GM20431 (cell line): ENCODE results near the gene AGBL5.

ENCODE experiments used
- in situ Hi-C: fragments of 300-500 bp; cut with MseI, MboI; formaldehyde crosslinking; loops from one replicate; pipeline ENCODE4 v1.15.0; 2020; ENCODE audit warnings: low sequenced_read_pairs; ENCODE audit not compliant: unreplicated experiment

AGBL5 gene

GRCh38 chr2:27021253-27022049, 30.0 kb upstream of the AGBL5 start:
- in situ Hi-C loops = no loop called here

GRCh38 chr2:27023740-27024139, 27.7 kb upstream of the AGBL5 start:
- in situ Hi-C loops = no loop called here

DNA sequence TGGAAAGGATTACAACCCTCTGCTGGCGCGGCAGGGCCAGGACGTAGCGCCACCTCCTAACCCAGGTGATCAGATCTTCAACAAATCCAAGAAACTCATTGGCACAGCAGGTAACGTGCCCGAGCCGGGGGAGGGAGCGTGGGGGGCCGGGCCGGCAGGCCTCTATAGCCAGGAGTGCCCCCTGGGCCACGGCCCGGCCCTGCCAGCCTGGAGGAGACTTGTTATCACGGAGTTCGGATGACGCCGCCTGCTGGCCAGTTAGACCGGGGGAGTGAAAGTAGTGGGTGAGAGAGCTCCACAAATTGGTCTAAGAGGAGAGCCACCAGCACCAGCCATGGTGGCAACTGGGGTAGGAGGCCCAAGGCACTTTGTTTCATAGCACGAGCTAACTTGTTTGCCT, 27.3 kb upstream of the AGBL5 start:
- in situ Hi-C loops = no loop called here

DNA sequence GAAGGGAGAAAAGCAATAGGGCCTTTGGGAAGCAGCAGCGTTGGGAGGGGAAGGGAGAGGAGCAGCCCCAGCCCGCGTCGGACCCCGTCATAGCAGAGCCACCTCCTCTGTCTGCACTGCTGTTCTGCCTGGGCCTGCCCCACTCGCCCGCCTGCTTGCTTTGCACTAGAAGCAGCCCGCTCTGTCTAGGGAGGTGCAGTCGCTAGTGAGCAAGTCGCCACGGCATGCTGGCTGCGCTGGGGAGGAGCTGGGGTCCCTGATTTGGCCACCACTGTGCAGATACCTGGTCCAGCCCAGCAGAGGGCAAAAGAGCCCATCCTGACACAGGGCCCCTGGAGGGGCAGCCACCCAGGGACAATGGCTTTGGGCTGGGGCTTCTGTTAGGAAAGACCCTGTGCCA, 26.7 kb upstream of the AGBL5 start:
- in situ Hi-C loops = no loop called here

DNA sequence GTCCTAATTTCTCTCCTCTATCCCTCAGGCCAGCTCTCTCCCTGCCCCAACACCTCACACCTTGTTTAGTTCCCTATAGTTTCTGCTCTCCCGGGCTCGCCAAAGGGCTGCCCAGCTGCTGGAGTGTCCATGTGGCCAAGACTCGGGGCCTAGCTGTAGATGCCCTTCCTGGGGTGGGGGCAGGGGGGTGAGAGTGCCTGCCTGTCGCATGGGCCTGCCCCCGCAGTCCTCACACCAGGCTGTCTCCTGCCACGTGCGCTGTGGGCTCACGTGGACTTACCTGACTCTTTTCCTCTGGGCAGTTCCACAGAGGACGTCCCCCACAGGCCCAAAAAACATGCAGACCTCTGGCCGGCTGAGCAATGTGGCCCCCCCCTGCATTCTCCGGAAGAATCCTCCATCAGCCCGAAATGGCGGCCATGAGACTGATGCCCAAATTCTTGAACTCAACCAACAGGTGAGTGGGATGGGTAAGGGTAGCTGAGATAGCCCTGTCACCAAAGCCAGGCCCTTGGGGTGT, 26.1 kb upstream of the AGBL5 start:
- in situ Hi-C loops = no loop called here

- in situ Hi-C loops = no loop called here
Measured at GRCh38 chr2:27025861-27026851, 25.3 kb upstream of the AGBL5 start.

DNA sequence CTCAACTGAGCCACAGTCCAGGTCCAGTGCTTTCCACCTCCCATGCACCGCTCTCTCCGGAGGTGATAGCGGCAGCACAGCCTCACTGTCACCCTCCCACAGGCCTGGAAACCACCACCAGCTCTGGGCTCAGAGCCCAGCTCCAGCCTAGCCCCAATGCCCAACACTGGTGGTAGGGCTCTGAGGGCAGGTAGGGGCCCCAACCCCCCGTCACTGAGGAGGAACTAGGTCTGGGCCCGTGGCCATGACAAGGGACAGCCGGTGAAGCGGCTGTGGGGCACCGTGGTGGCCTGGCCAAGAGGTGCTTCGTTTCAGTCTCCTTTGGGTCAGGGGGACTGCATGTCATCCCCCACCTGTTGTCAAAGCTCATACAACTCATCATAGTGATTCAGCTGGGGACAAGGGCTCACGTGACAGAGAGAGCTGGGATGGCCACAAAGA, 24.2 kb upstream of the AGBL5 start:
- in situ Hi-C loops = no loop called here

DNA sequence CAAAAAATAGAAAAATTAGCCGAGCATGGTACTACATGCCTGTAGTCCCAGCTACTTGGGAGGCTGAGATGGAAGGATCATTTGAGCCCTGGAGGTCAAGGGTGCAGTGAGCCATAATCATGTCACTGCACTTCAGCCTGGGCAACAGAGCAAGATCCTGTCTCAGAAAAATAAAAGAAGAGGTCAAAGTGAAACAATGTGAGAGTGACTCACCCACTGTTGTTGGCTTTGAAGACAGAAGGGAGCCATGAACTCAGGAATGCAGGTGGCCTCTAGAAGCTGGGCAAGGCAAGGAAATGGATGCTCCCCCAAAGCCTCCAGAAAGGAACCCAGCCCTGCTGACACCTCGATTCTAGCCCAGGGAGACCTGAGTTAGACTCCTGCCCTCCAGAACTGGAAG, 22.4 kb upstream of the AGBL5 start:
- in situ Hi-C loops = no loop called here

DNA sequence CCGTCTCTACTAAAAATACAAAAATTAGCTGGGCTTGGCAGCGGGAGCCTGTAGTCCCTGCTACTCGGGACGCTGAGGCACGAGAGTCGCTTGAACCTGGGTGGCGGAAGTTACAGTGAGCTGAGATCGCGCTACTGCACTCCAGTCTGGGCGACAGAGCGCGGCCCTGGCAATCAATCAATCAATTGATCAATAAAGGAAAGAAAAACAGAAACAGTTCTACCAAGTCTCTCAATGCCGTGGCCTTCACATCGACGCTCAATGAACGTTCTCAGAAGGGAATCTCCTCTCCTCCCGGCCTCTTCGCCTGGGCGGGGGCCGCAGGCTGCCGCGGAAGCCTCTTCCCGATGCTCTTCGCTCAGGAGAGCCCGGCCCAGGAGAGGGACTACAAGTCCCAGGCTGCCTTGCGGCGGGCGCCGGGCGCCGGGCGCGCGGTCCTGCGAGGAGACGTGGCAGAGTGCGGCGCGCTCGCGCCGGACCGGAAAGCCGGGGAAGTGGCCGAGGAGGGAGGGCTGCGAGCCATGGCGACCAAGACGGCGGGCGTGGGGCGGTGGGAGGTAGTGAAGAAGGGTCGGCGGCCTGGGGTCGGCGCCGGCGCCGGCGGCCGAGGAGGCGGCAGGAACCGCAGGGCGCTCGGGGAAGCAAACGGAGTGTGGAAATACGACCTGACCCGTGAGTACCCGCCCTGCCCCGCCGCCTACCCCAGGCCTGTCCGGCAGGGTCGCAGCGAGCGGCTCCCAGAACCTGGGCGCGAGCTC, 18.8 kb upstream of the AGBL5 start, which contains the start of gene TMEM214:
TMEM214 (plus strand) TSS at position 471 of the 758 bp plus-strand sequence; CDS start at position 522, 51 bp downstream.
- in situ Hi-C loops = no loop called here

DNA sequence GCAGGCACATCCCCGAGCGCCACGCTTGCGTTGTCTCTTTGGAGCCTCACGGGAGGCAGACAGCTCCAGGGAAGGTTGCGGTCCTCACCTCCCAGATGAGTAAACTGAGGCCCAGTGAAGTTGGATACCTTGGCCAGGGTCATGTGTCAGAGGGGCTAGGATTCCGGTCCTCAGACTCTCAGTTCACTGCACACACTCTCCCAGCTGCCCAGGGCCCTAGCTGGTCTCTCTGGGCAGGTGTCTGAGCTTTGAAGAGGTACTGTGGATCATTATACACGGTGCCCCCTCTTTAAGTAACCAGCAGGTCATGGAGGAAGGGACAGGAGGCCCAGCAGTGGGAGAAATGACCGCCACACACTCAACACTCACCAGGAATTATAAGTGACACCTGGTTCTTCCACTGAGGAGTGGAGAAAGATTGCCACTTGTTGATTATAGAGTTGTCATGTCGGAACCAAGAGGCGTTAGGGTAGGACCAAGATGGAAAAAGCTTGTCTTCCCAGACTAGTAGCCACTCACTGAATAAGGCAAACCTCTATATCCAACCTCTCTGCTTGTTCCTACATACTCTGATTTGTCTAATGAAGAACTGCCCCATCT, 18.1 kb upstream of the AGBL5 start:
- in situ Hi-C loops = no loop called here

DNA sequence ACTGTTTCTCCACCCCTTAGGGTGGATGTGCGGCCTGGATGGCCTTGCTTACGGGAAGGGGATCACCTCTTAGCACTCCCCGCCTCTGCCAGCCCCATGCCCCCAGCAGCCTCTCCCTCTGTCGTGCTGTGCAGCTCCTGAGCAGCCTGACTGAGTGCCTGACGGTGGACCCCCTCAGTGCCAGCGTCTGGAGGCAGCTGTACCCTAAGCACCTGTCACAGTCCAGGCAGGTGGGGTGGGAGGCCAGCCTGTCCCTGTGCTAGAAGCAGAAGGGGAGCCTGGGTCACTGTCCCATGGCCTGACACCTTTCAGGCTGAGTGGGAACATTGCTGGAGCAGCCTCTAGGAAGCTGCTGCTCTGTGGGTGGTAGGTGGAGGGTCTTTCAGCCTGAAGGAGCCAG, 13.5 kb upstream of the AGBL5 start:
- in situ Hi-C loops = no loop called here

DNA sequence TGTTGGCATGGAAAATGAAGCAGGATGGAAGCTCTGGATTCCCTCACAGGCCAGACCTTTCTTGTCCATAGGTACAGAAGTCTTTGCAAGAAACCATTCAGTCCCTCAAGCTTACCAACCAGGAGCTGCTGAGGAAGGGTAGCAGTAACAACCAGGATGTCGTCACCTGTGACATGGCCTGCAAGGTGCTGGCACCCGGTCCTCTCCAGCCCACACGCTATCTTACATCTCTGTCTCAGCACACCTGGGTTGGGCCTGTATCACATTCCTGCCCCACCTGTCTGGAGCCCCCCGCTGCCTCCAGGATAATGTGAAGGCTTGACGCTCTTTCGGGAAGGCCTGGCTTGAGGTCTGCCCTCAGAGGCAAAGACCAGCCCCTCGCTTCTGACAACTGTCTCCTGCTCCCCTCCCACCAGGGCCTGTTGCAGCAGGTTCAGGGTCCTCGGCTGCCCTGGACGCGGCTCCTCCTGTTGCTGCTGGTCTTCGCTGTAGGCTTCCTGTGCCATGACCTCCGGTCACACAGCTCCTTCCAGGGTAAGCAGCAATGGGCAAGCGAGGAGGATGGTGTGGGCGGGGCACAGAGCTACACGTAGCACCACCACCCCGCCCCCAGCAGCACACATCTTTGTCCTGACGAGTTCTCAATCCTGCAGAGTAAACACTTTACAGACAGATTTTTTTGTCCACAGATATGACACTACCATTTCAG, 12.7 kb upstream of the AGBL5 start:
- in situ Hi-C loops = no loop called here

- in situ Hi-C loops = no loop called here
Measured at GRCh38 chr2:27039426-27039825, 12.0 kb upstream of the AGBL5 start.

DNA sequence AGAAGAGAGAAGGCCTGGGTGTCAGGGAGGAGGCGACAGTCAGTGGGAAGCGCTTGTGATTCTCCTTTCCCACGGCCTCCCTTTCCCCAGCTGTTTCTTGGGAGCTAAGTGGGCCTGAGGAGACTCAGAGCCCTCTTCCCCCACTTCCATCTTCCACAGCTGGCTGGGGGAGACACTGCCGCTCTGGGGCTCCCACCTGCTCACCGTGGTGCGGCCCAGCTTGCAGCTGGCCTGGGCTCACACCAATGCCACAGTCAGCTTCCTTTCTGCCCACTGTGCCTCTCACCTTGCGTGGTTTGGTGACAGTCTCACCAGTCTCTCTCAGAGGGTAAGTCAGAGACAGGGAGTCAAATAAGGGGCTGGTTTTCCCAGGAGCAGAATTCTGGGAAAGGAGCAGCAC, 11.6 kb upstream of the AGBL5 start:
- in situ Hi-C loops = no loop called here

DNA sequence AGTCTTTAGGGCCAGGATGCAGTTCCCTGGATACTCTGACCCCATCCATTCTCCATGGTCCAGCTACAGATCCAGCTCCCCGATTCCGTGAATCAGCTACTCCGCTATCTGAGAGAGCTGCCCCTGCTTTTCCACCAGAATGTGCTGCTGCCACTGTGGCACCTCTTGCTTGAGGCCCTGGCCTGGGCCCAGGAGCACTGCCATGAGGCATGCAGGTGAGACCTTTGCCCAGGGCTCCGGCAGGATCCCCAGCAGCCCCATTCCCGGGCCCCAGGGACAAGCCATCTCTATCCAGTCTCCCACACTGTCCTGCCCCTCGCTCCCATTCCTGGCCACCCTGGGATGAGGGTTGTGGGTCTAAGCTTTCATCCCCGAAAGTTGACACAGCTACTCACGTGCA, 11.2 kb upstream of the AGBL5 start:
- in situ Hi-C loops = no loop called here

- in situ Hi-C loops = no loop called here
Measured at GRCh38 chr2:27041752-27042151, 9.7 kb upstream of the AGBL5 start.

GRCh38 chr2:27042159-27042661, 9.3 kb upstream of the AGBL5 start:
- in situ Hi-C loops = no loop called here

DNA sequence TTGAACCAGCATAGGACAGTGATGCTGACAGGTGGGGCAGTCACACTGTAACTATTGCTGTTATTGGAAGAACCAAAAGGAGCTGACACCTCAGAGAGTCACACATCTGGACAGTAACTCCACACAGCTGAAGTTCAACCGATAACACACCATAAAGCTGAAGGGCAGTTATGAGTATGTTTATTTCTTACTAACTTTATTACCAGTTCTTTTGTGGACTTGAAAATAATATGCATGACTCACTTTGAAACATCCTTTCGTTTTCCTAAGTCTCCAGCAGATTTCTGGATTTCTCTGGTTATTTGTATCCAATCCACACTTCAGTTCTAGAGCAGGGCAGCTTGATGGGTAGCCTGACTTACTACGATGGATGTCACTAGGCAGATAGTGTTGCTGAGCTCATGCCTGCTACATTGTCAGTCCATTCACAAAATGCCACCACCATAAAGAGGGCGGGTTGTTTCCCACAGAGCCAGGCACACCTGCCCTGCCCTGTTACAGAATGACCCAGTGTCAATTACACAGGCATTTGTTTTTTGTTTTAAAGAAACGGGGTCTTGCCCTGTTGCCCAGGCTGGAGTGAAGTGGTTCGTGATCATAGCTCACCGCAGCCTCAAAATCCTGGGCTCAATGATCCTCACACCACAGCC, 8.4 kb upstream of the AGBL5 start:
- in situ Hi-C loops = no loop called here
